ENCODE data around the gene SFTPA2. TPM values are rescaled to one million over a fixed set of nuclear protein-coding genes. Genes with fewer than 3 reads are reported as not detected.
"Not testable (repeated sequence)": the region's sequence is repeated elsewhere in the genome, so short reads cannot be mapped to it uniquely, and the experiment has no call there.

SFTPA2 gene
- total RNA-seq, 2 donors from 2014 or later = not detected

GRCh38 chr10:79555354-79556309, 4.6 kb downstream of the SFTPA2 start:
- TF ChIP-seq CTCF (IDR thresholded peaks at IDR 0.05) = no peak
- no peaks in the 10 kb centered on the region for H3K4me1 ChIP-seq (ENCODE audit: control insufficient read depth in 1 of 2, low read depth in 2 of 2)
- DNase-seq (ENCODE audit: low spot score) = no peak
- no peaks in the 10 kb centered on the region for H3K36me3 ChIP-seq
- no peak overlapping the region for H3K4me3 ChIP-seq
- no peaks in the 10 kb centered on the region for H3K27me3 ChIP-seq (replicated peaks; ENCODE audit: insufficient read depth)
- ATAC-seq (ENCODE audit: insufficient number of reproducible peaks, low FRiP score, low read depth) = no peak
- no peak overlapping the region for H3K27ac ChIP-seq
- no peaks in the 10 kb centered on the region for H3K9me3 ChIP-seq

- H3K27me3 ChIP-seq (replicated peaks; ENCODE audit: insufficient read depth) = no peaks in the 10 kb centered on the region
- no peak for TF ChIP-seq CTCF (IDR thresholded peaks at IDR 0.05)
- no peak for DNase-seq (ENCODE audit: low spot score)
- no peaks in the 10 kb centered on the region for H3K36me3 ChIP-seq
- H3K27ac ChIP-seq = no peak overlapping the region
- H3K4me3 ChIP-seq = no peak overlapping the region
- H3K4me1 ChIP-seq (ENCODE audit: control insufficient read depth in 1 of 2, low read depth in 2 of 2) = no peaks in the 10 kb centered on the region
- no peak for ATAC-seq (ENCODE audit: insufficient number of reproducible peaks, low FRiP score, low read depth)
- no peaks in the 10 kb centered on the region for H3K9me3 ChIP-seq
Observed at GRCh38 chr10:79552143-79552542, 8.1 kb downstream of the SFTPA2 start.

GRCh38 chr10:79547973-79548372, 12.2 kb downstream of the SFTPA2 start:
- DNase-seq (ENCODE audit: low spot score) (no peak), ATAC-seq (ENCODE audit: insufficient number of reproducible peaks, low FRiP score, low read depth) (no peak)
- H3K27me3 ChIP-seq (replicated peaks; ENCODE audit: insufficient read depth) = no peaks in the 10 kb centered on the region
- H3K36me3 ChIP-seq = no peaks in the 10 kb centered on the region
- H3K4me3 ChIP-seq = no peak overlapping the region
- H3K9me3 ChIP-seq = no peaks in the 10 kb centered on the region
- H3K4me1 ChIP-seq (ENCODE audit: control insufficient read depth in 1 of 2, low read depth in 2 of 2) = no peaks in the 10 kb centered on the region
- H3K27ac ChIP-seq = no peak overlapping the region
- TF ChIP-seq CTCF (IDR thresholded peaks at IDR 0.05) = no peak

GRCh38 chr10:79547128-79547527, 13.1 kb downstream of the SFTPA2 start:
- H3K27ac ChIP-seq; DNase-seq (ENCODE audit: low spot score); H3K9me3 ChIP-seq; H3K4me1 ChIP-seq (ENCODE audit: control insufficient read depth in 1 of 2, low read depth in 2 of 2); H3K36me3 ChIP-seq; ATAC-seq (ENCODE audit: insufficient number of reproducible peaks, low FRiP score, low read depth); H3K4me3 ChIP-seq; H3K27me3 ChIP-seq (replicated peaks; ENCODE audit: insufficient read depth): not testable (repeated sequence)

- not testable (repeated sequence) for DNase-seq (ENCODE audit: low spot score); H3K9me3 ChIP-seq; H3K4me1 ChIP-seq (ENCODE audit: control insufficient read depth in 1 of 2, low read depth in 2 of 2); H3K4me3 ChIP-seq; H3K36me3 ChIP-seq; H3K27ac ChIP-seq; ATAC-seq (ENCODE audit: insufficient number of reproducible peaks, low FRiP score, low read depth); H3K27me3 ChIP-seq (replicated peaks; ENCODE audit: insufficient read depth)
Observed at GRCh38 chr10:79544926-79545659, 15.1 kb downstream of the SFTPA2 start.

- not testable (repeated sequence) for DNase-seq (ENCODE audit: low spot score); H3K9me3 ChIP-seq; H3K27me3 ChIP-seq (replicated peaks; ENCODE audit: insufficient read depth); H3K27ac ChIP-seq; H3K4me1 ChIP-seq (ENCODE audit: control insufficient read depth in 1 of 2, low read depth in 2 of 2); ATAC-seq (ENCODE audit: insufficient number of reproducible peaks, low FRiP score, low read depth); H3K36me3 ChIP-seq; H3K4me3 ChIP-seq
Observed at GRCh38 chr10:79544408-79544807, 15.8 kb downstream of the SFTPA2 start.

Data from thoracic aorta (tissue), 2 donors.